ENCODE results near the gene FADD. TPM values are rescaled to one million over a fixed set of nuclear protein-coding genes. Genes with fewer than 3 reads are reported as not detected.
A peak's percentile ranks its signal among the peaks of the same experiment; 100 is the strongest.

FADD gene
- total RNA-seq, 1 donor from 2014 or later, result 21.3 TPM

DNA sequence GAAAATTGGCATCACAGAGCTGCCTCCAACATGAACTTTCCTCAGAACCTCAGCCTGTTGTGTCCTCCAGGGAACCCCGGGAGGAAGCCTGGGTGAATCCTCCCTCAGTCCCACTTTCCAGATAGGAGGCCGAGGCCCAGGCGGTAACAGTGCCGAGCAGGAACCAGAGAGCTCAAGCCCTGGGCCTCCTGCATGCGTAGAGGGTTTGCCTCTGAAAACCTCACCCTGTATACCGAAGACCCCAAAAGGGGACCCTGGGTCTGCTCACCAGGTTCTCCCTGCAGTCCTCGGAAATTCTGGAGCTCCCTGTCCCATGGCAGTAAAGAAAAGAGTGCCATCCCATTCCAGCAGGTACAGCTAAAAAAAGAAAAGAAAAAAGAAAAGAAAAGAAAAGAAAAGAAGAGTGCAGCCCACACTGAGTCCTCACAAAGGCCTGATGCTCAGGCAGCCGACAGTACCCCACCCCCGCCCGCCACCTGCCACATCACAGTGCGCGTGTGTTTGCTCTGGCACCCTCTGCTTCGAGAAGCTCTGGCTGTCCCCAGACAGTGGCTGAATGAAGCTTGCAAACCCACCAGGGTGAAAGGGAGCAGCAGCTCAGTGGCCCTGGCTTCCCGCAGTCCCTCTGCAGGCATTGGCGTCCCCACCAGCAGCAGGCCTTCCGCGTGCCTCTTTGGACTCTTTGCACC lies 28.4 kb upstream of the FADD start:
- no peak overlapping the region for H3K27ac ChIP-seq
- TF ChIP-seq, protein P1, sequence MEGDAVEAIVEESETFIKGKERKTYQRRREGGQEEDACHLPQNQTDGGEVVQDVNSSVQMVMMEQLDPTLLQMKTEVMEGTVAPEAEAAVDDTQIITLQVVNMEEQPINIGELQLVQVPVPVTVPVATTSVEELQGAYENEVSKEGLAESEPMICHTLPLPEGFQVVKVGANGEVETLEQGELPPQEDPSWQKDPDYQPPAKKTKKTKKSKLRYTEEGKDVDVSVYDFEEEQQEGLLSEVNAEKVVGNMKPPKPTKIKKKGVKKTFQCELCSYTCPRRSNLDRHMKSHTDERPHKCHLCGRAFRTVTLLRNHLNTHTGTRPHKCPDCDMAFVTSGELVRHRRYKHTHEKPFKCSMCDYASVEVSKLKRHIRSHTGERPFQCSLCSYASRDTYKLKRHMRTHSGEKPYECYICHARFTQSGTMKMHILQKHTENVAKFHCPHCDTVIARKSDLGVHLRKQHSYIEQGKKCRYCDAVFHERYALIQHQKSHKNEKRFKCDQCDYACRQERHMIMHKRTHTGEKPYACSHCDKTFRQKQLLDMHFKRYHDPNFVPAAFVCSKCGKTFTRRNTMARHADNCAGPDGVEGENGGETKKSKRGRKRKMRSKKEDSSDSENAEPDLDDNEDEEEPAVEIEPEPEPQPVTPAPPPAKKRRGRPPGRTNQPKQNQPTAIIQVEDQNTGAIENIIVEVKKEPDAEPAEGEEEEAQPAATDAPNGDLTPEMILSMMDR (IDR thresholded peaks at IDR 0.05), result no peak

DNA sequence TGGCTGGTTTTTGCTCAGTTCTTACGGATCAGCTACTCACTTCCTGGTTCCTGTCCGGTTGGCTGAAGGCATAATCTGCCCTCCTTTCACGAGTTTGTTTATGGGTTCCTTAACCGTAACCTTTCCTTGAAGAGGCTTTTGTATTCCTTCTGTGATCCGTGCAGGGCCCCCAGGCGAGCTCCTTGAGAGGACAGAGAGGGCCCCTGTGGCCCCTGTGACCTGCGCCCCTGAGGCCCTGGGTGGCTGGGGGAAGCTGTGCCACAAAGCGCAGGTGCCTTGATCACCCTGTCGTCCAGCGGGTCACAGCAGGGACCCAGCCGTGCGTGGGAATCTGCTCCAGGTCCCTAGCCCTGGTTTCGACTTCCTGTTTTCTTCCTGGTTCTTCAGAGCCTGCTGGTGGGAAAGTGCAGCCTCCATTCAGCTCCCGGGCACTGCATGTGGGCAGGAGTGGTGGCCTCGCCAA lies 27.8 kb upstream of the FADD start:
- DNase-seq, result no peak
- Histone ChIP-seq H3K27ac (no peak overlapping the region), H3K27me3 (no peaks in the 10 kb centered on the region), H3K9me3 (no peaks in the 10 kb centered on the region), H3K36me3 (no peaks in the 10 kb centered on the region), H3K4me3 (no peak overlapping the region), H3K4me1 (no peaks in the 10 kb centered on the region)
- TF ChIP-seq, protein P1 (IDR thresholded peaks at IDR 0.05), result no peak
- intact Hi-C loops (cut with DNase I), result no loop called here
- ATAC-seq, result no peak

More for the DNA sequence above, 28.4 kb upstream of the FADD start:
- no peaks in the 10 kb centered on the region for H3K4me1 ChIP-seq
- DNase-seq (no peak), ATAC-seq (no peak)
- intact Hi-C loops (cut with DNase I), result no loop called here
- H3K9me3 ChIP-seq, result no peaks in the 10 kb centered on the region
- H3K27me3 ChIP-seq, result no peaks in the 10 kb centered on the region
- H3K36me3 ChIP-seq, result no peaks in the 10 kb centered on the region
- no peak overlapping the region for H3K4me3 ChIP-seq

DNA sequence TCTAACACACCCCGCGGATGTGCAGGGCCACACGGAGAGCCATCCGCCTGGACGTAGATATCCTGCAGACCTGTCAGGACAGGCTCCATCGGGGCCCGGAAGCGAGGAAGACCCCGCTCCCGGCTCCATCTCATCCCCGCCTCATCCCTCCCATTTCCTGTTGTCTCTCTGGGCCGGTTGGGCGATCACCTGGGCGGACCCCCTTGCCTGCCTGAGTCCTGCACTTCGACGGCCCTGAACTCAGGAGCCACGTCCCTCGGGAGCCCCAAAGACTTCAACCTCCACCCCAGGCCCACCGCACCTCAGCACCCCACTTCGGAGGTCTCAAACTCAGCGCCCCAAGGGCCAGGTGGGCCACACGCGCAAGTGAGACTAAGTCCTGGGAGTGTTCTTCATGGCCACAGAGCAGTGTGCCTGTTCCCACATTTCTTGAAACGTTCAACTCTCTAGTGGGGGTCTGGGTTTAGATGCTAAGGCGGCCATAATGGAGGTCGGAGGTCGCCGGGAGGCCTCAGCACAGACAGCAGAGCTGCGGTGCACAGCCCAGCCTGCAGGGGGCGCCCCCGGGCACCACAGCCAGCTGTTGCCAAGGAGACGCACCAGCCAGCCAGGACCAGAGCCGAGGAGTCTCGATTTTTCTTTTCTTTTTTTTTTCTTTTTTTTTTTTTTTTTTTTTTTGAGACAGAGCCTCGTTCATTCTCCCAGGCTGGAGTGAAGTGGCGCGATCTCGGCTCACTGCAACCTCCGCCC lies 26.0 kb upstream of the FADD start:
- no peaks in the 10 kb centered on the region for H3K27me3 ChIP-seq
- H3K36me3 ChIP-seq, result no peaks in the 10 kb centered on the region
- no peak overlapping the region for H3K27ac ChIP-seq
- intact Hi-C loops (cut with DNase I), result no loop called here
- no peaks in the 10 kb centered on the region for H3K9me3 ChIP-seq
- TF ChIP-seq, protein P1 (IDR thresholded peaks at IDR 0.05), result peak; percentile 52
- DNase-seq (no peak), ATAC-seq (peak; percentile 71)
- no peaks in the 10 kb centered on the region for H3K4me1 ChIP-seq
- no peak overlapping the region for H3K4me3 ChIP-seq

DNA sequence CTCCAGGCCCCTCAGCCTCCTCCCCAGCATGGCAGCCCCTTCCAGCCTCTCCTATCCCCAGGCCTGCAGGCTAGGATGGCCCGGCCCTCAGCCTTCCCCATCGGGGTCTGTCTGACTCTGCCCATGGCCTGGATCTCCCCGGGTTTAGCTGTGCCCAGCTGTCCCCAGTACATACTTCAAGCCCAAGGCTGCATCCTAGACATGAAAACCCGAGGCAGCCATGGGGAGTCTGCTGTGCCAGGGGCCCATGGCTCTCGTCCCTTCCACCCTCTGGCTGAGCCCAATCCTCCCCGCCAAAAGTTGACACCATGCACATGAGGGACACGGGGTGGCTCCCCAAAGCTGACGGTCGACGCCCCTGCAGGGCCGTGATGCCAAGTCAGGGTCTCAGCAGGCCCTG lies 22.2 kb upstream of the FADD start:
- Histone ChIP-seq H3K4me1 (no peaks in the 10 kb centered on the region), H3K4me3 (no peak overlapping the region), H3K27me3 (no peaks in the 10 kb centered on the region), H3K9me3 (no peaks in the 10 kb centered on the region), H3K36me3 (no peaks in the 10 kb centered on the region), H3K27ac (no peak overlapping the region)
- TF ChIP-seq, protein P1 (IDR thresholded peaks at IDR 0.05), result no peak
- intact Hi-C loops (cut with DNase I), result no loop called here
- ATAC-seq (no peak), DNase-seq (no peak)

DNA sequence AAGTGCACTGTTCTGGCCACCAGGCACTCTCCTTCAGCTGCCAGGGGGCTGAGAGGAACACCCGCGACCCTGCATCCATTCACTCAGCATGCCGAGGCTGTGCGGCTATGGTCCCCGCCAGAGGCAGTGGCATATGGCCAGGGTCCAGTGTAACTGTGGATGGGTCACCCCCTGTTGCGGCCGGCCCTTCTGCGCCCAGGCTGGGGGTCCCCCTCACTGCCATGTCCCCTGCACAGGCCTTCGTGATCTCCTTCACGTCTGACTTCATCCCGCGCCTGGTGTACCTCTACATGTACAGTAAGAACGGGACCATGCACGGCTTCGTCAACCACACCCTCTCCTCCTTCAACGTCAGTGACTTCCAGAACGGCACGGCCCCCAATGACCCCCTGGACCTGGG lies 20.8 kb upstream of the FADD start:
- Histone ChIP-seq H3K4me1 (no peaks in the 10 kb centered on the region), H3K27me3 (no peaks in the 10 kb centered on the region), H3K36me3 (no peaks in the 10 kb centered on the region), H3K4me3 (no peak overlapping the region), H3K27ac (no peak overlapping the region), H3K9me3 (no peaks in the 10 kb centered on the region)
- DNase-seq (no peak), ATAC-seq (no peak)
- intact Hi-C loops (cut with DNase I), result no loop called here
- TF ChIP-seq, protein P1 (IDR thresholded peaks at IDR 0.05), result no peak

All from upper lobe of right lung (tissue), 1 donor.